ENCODE data around the gene TMEM123.

GRCh38 chr11:102387043-102387781 is 65.4 kb downstream of the TMEM123 start:
- TF ChIP-seq CTCF (IDR thresholded peaks at IDR 0.05; ENCODE audit: insufficient read depth, low read length, poor library complexity, severe bottlenecking) (no peak), EZH2phosphoT487 (conservative IDR thresholded peaks at IDR 0.05; ENCODE audit: low read length) (no peak)

Measured in SU-DHL-6 (cell line).